K562 (cell line): ENCODE data around the gene PGLYRP1.

Experiments
- CTBP1 ChIP-seq: fragments of 450-650 bp; IDR thresholded peaks from 2 replicates; pipeline ENCODE4 v1.6.1; 2016; ENCODE audit warnings: borderline replicate concordance
- GATAD2A ChIP-seq: fragments of 450-650 bp; IDR thresholded peaks from 2 replicates; pipeline ENCODE4 v1.6.1; 2017
- YBX1 ChIP-seq: fragments of 450-650 bp; IDR thresholded peaks from 2 replicates; pipeline ENCODE4 v1.7.1; 2016; ENCODE audit warnings: mild to moderate bottlenecking
- ZNF263 ChIP-seq: sonication (generic); formaldehyde crosslinking; IDR thresholded peaks from 2 replicates; pipeline ENCODE4 v1.8.0; 2022; ENCODE audit warnings: mild to moderate bottlenecking, missing genetic modification reagents, borderline replicate concordance
- TF ChIP-seq, protein P1 (sequence below): fragments of 250-450 bp; sonication (Bioruptor Pico); IDR thresholded peaks from 2 replicates; pipeline ENCODE4 v1.4.0; 2020; ENCODE audit warnings: mild to moderate bottlenecking, moderate library complexity
- TF ChIP-seq, protein P2 (sequence below): sonication (generic); formaldehyde crosslinking; IDR thresholded peaks from 2 replicates; pipeline ENCODE4 v1.5.0; 2020; ENCODE audit warnings: missing genetic modification reagents

DNA sequence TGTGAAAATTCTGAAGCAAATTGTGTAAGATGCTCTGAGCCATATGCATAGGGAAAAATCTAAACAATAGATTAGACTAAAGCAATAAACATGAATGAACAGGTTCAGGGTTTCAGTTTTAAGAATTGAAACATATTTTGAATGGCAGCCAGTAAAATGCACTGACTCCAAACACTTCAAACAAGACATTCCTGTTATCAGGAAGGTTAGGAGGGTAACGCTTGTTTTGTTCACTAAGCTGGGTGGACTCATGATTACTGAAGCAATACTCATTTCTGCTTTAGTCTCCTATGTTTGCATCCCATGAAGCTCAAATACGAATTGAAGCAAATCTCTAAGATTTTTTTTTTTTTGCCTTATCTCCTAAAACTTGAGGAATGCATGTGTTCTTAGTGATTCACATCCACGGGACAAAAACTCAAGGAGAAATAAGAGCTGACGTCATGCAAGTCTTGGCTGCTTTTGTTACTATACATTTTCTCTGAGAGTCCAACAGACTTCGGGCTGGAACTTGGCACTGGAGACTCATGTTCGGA, 47.0 kb upstream of the PGLYRP1 start:
- TF ChIP-seq, protein P1, sequence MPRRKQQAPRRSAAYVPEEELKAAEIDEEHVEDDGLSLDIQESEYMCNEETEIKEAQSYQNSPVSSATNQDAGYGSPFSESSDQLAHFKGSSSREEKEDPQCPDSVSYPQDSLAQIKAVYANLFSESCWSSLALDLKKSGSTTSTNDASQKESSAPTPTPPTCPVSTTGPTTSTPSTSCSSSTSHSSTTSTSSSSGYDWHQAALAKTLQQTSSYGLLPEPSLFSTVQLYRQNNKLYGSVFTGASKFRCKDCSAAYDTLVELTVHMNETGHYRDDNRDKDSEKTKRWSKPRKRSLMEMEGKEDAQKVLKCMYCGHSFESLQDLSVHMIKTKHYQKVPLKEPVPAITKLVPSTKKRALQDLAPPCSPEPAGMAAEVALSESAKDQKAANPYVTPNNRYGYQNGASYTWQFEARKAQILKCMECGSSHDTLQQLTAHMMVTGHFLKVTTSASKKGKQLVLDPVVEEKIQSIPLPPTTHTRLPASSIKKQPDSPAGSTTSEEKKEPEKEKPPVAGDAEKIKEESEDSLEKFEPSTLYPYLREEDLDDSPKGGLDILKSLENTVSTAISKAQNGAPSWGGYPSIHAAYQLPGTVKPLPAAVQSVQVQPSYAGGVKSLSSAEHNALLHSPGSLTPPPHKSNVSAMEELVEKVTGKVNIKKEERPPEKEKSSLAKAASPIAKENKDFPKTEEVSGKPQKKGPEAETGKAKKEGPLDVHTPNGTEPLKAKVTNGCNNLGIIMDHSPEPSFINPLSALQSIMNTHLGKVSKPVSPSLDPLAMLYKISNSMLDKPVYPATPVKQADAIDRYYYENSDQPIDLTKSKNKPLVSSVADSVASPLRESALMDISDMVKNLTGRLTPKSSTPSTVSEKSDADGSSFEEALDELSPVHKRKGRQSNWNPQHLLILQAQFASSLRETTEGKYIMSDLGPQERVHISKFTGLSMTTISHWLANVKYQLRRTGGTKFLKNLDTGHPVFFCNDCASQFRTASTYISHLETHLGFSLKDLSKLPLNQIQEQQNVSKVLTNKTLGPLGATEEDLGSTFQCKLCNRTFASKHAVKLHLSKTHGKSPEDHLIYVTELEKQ (CRISPR knock-in tag), result no peak
- TF ChIP-seq CTBP1 (no peak), YBX1 (no peak), GATAD2A (no peak), ZNF263 (CRISPR knock-in tag) (no peak)
- TF ChIP-seq, protein P2, sequence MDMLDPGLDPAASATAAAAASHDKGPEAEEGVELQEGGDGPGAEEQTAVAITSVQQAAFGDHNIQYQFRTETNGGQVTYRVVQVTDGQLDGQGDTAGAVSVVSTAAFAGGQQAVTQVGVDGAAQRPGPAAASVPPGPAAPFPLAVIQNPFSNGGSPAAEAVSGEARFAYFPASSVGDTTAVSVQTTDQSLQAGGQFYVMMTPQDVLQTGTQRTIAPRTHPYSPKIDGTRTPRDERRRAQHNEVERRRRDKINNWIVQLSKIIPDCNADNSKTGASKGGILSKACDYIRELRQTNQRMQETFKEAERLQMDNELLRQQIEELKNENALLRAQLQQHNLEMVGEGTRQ (CRISPR knock-in tag), result no peak
